ENCODE data around the gene SCAPER.

GRCh38 chr15:76839173-76839572, 66.0 kb downstream of the SCAPER start:
- no peak for TF ChIP-seq CTCF (IDR thresholded peaks at IDR 0.05; ENCODE audit: poor library complexity, severe bottlenecking)
- no peak for TF ChIP-seq REST (IDR thresholded peaks at IDR 0.05; ENCODE audit: borderline replicate concordance)
- TF ChIP-seq EP300 (conservative IDR thresholded peaks at IDR 0.05; ENCODE audit: poor library complexity, severe bottlenecking), result no peak
- no peak for TF ChIP-seq EZH2 (IDR thresholded peaks at IDR 0.05; ENCODE audit: borderline replicate concordance, insufficient read depth, low read length, poor library complexity, severe bottlenecking)
- TF ChIP-seq RAD21 (conservative IDR thresholded peaks at IDR 0.05), result no peak
- TF ChIP-seq TAF1 (IDR thresholded peaks at IDR 0.05; ENCODE audit: low read depth), result no peak
- TF ChIP-seq POLR2AphosphoS5 (IDR thresholded peaks at IDR 0.05), result no peak
- no peak for TF ChIP-seq SMC3 (conservative IDR thresholded peaks at IDR 0.05; ENCODE audit: poor library complexity)
